CD4-positive, alpha-beta T cell (primary cell): ENCODE results near the gene ARID3A. TPM values are rescaled to one million over a fixed set of nuclear protein-coding genes. Genes with fewer than 3 reads are reported as not detected.
A peak's percentile ranks its signal among the peaks of the same experiment; 100 is the strongest.

Source experiments
- ATAC-seq: fragments of 200-7000 bp; cut with Tn5 transposase; one replicate; pipeline ENCODE4 v1.10.0; 2022; ENCODE audit warnings: mild to moderate bottlenecking; ENCODE audit not compliant: poor library complexity
- CTCF ChIA-PET: fragments of 350-600 bp; sonication (Branson Sonifier 250); formaldehyde crosslinking; loops from one replicate; lab custom pipeline; 2021; ENCODE audit warnings: antibody characterized with exemption, inconsistent platforms; lab: Charles Lee
- POLR2A ChIA-PET: fragments of 350-600 bp; sonication (Branson Sonifier 250); formaldehyde crosslinking; loops from one replicate; lab custom pipeline; 2021; ENCODE audit warnings: antibody characterized with exemption, inconsistent platforms; lab: Charles Lee
- DNase-seq, 14 experiments: peaks; one replicate each; pipeline ENCODE4 v3.0.0-alpha.2; 2013 to 2020; ENCODE audit warnings: mixed read lengths in 2 of 14
- H3K27ac ChIP-seq, 2 donors: one replicate each; pipeline versions ENCODE4 v1.5.1 to v1.7.0; 2013; ENCODE audit warnings: low read length in 2 of 2, low read depth in 1 of 2, mild to moderate bottlenecking in 1 of 2
- H3K27me3 ChIP-seq, 2 experiments: 1 replicate in 1 of 2; 2 replicates in 1 of 2; pipeline versions ENCODE4 v1.6.1 to v1.7.0; 2013; ENCODE audit warnings: low read length in 2 of 2, control low read depth in 1 of 2, mild to moderate bottlenecking in 1 of 2, moderate library complexity in 1 of 2; ENCODE audit not compliant: insufficient read depth in 2 of 2, control insufficient read depth in 1 of 2
- H3K36me3 ChIP-seq: one replicate; pipeline ENCODE4 v1.6.1; 2013; ENCODE audit warnings: low read length, control low read depth; ENCODE audit not compliant: insufficient read depth
- H3K4me1 ChIP-seq: one replicate; pipeline ENCODE4 v1.6.1; 2013; ENCODE audit warnings: low read length, control low read depth; ENCODE audit not compliant: insufficient read depth
- H3K4me3 ChIP-seq: one replicate; pipeline ENCODE4 v1.5.1; 2013; ENCODE audit warnings: mild to moderate bottlenecking, low read length, moderate library complexity
- H3K9me3 ChIP-seq, 2 experiments: 1 replicate in 1 of 2; 2 replicates in 1 of 2; pipeline versions ENCODE4 v1.6.1 to v1.7.0; 2013; ENCODE audit warnings: low read length in 2 of 2, mild to moderate bottlenecking in 2 of 2, control low read depth in 1 of 2, moderate library complexity in 1 of 2; ENCODE audit not compliant: control insufficient read depth in 1 of 2, insufficient read depth in 1 of 2
- H3K27ac Mint-ChIP-seq: one replicate; pipeline ENCODE4 v1.8.0; 2020; ENCODE audit warnings: mixed read lengths
- H3K27me3 Mint-ChIP-seq: one replicate; pipeline ENCODE4 v1.8.0; 2021; ENCODE audit warnings: mixed read lengths
- H3K36me3 Mint-ChIP-seq: one replicate; pipeline ENCODE4 v1.8.0; 2021; ENCODE audit warnings: low read depth, mixed read lengths
- H3K4me1 Mint-ChIP-seq: one replicate; pipeline ENCODE4 v1.8.0; 2021; ENCODE audit warnings: low read depth, mixed read lengths
- H3K4me3 Mint-ChIP-seq: one replicate; pipeline ENCODE4 v1.8.0; 2020; ENCODE audit warnings: mild to moderate bottlenecking, mixed read lengths
- H3K9me3 Mint-ChIP-seq: one replicate; pipeline ENCODE4 v1.8.0; 2020; ENCODE audit warnings: mixed read lengths
- intact Hi-C, 2 experiments: fragments of 100-400 bp; cut with DNase I in 1 of 2; cut with micrococcal nuclease in 1 of 2; formaldehyde crosslinking; loops; one replicate each; pipeline versions ENCODE4 v1.15.1 to v1.9.0; 2023 to 2025; cut with DNase I, micrococcal nuclease
- total RNA-seq, 174 experiments: library from RNA in 2 of 174; stranded (reverse) in 2 of 174; gene quantifications; one replicate each; pipeline ENCODE4 v1.2.3 and lab custom pipeline; 2021 to 2026
- TF ChIP-seq, protein P1 (sequence below): fragments of 200-600 bp; IDR thresholded peaks from one replicate; pipeline ENCODE4 v1.8.0; 2022; ENCODE audit warnings: antibody characterized with exemption, mild to moderate bottlenecking

The ARID3A gene
- total RNA-seq, 2 experiments from 2014 or later: 3.7 to 4.1 TPM

DNA sequence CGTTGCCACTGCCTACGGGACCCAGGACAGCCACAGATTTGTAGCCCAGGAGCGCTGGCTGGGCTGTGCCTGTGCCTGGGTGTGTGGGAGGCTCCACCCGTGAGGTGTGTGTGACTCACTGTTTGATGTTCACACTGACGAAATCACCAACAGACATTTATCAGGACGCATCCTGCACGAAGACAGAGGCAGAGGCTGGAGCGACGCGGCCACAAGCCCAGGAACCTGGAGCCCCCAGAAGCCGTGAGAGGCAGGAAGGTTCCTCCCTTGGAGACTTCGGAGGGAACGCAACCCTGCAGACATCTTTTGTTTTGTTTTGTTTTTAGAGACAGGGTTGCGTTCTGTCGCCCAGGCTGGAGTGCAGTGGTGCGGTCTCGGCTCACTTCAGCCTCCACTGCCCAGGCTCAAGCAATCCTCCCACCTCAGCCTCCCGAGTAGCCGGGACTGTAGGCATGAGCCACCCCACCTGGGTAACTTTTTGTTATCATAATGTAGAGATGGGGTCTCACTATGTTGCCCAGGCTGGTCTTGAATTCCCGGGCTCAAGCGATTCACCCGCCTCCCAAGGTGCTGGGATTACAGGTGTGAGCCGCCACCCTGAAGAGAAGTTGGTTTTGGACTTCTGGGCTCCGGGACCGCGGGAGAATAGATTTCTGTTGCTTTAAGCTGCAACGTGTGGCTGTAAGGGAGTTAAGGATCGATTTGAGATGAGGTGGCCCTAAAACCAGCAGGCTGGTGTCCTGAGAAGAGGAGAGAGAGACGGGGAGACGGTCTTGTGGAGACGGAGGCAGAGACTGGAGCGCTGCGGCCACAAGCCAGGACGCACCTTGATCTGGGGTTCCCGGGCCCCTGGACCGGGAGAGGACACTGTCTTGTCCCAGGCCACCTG is 33.4 kb downstream of the ARID3A start:
- TF ChIP-seq, protein P1, sequence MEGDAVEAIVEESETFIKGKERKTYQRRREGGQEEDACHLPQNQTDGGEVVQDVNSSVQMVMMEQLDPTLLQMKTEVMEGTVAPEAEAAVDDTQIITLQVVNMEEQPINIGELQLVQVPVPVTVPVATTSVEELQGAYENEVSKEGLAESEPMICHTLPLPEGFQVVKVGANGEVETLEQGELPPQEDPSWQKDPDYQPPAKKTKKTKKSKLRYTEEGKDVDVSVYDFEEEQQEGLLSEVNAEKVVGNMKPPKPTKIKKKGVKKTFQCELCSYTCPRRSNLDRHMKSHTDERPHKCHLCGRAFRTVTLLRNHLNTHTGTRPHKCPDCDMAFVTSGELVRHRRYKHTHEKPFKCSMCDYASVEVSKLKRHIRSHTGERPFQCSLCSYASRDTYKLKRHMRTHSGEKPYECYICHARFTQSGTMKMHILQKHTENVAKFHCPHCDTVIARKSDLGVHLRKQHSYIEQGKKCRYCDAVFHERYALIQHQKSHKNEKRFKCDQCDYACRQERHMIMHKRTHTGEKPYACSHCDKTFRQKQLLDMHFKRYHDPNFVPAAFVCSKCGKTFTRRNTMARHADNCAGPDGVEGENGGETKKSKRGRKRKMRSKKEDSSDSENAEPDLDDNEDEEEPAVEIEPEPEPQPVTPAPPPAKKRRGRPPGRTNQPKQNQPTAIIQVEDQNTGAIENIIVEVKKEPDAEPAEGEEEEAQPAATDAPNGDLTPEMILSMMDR: no peak
- Mint-ChIP-seq H3K27ac (no peak overlapping the region), H3K4me3 (no peak overlapping the region), H3K27me3 (no peaks in the 10 kb centered on the region), H3K4me1 (no peaks in the 10 kb centered on the region), H3K9me3 (no peaks in the 10 kb centered on the region), H3K36me3 (no peaks in the 10 kb centered on the region)
- Histone ChIP-seq H3K9me3 (no peaks in the 10 kb centered on the region), H3K27me3 (no peaks in the 10 kb centered on the region), H3K4me3 (no peak overlapping the region), H3K36me3 (no peaks in the 10 kb centered on the region), H3K4me1 (peaks cover 7% of the 10 kb centered on the region), H3K27ac (no peak overlapping the region)
- DNase-seq: peak in 1 of 14 experiments; percentile 37
- ChIA-PET CTCF (no interaction called here), POLR2A (interaction anchor here (0.6 kb wide), 1 partner anchor 266 kb away, joined by 3 read pairs; no protein-coding TSS in a partner anchor)
- no peak for ATAC-seq
- intact Hi-C loops: no loop called here

DNA sequence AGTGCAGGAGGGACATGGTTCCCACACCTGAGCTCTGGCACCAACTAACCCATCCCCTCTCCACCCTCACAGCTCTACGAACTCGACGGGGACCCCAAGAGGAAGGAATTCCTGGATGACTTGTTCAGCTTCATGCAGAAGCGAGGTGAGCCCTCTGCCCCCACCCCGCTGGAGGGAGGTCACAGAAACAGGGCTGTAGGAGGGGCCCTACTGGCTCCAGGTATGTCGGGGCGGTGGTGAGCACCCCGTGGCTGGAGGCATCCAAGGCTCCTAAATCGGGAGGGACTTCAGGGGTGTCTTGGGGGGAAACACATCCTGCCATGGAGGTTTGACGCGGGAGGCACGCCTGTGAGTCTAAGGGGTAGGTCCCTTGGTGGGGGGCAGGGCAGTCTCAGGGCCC is 34.2 kb downstream of the ARID3A start:
- DNase-seq: no peak
- CTCF ChIA-PET: no interaction called here
- H3K27me3 Mint-ChIP-seq: no peaks in the 10 kb centered on the region
- no peak for ATAC-seq
- peaks cover 2% of the 10 kb centered on the region for H3K36me3 Mint-ChIP-seq
- TF ChIP-seq, protein P1: no peak
- no peak overlapping the region for H3K27ac ChIP-seq
- H3K4me1 ChIP-seq: peaks cover 6% of the 10 kb centered on the region
- H3K4me3 Mint-ChIP-seq: no peak overlapping the region
- H3K27ac Mint-ChIP-seq: no peak overlapping the region
- POLR2A ChIA-PET: interaction anchor here (0.6 kb wide), 2 partner anchors 12 to 267 kb away, joined by 3 read pairs; no protein-coding TSS in a partner anchor
- H3K36me3 ChIP-seq: peaks cover 6% of the 10 kb centered on the region
- H3K9me3 Mint-ChIP-seq: no peaks in the 10 kb centered on the region
- H3K4me3 ChIP-seq: no peak overlapping the region
- H3K9me3 ChIP-seq: no peaks in the 10 kb centered on the region
- no peaks in the 10 kb centered on the region for H3K27me3 ChIP-seq
- intact Hi-C loops: no loop called here
- no peaks in the 10 kb centered on the region for H3K4me1 Mint-ChIP-seq

DNA sequence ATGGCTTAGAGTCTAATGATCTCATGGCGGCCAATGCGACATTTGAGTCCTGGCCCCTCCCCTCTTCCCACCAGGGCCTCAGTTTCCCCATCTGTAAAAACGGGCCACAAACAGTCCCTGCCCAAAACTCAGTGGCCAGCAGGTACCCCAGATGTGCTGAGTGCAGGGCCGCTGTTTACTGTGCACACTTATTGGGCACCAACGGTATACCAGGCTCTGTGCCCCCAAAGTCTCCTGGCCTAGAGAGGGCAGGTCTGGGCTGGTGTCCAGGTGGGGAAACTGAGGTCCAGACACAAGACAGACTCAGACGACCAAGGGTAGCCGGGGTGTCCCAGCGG is 34.7 kb downstream of the ARID3A start:
- peaks cover 7% of the 10 kb centered on the region for H3K36me3 ChIP-seq
- ChIA-PET POLR2A (no interaction called here), CTCF (no interaction called here)
- Mint-ChIP-seq H3K4me3 (no peak overlapping the region), H3K9me3 (no peaks in the 10 kb centered on the region), H3K36me3 (peaks cover 5% of the 10 kb centered on the region), H3K27ac (no peak overlapping the region), H3K27me3 (no peaks in the 10 kb centered on the region), H3K4me1 (no peaks in the 10 kb centered on the region)
- TF ChIP-seq, protein P1: no peak
- intact Hi-C loops: no loop called here
- DNase-seq: no peak
- no peaks in the 10 kb centered on the region for H3K9me3 ChIP-seq
- peaks cover 6% of the 10 kb centered on the region for H3K4me1 ChIP-seq
- H3K27ac ChIP-seq: no peak overlapping the region
- no peak overlapping the region for H3K4me3 ChIP-seq
- ATAC-seq: no peak
- H3K27me3 ChIP-seq: no peaks in the 10 kb centered on the region
